Mucosa of gallbladder (tissue), 1 donor: ENCODE data around the gene CXCR3. TPM values are rescaled to one million over a fixed set of nuclear protein-coding genes. Genes with fewer than 3 reads are reported as not detected.
A peak's percentile ranks its signal among the peaks of the same experiment; 100 is the strongest.

Source experiments
- DNase-seq: peaks from one replicate; pipeline ENCODE4 v3.0.0-alpha.2; 2020; ENCODE audit warnings: low spot score
- total RNA-seq: library from RNA; stranded (reverse); gene quantifications from one replicate; pipeline ENCODE4 v1.2.1, GENCODE V29; 2021
- donor health status: DM: no; HTN: no; CAD: no.

CXCR3 gene
- total RNA-seq, 1 donor from 2014 or later, result 1.5 TPM

DNA sequence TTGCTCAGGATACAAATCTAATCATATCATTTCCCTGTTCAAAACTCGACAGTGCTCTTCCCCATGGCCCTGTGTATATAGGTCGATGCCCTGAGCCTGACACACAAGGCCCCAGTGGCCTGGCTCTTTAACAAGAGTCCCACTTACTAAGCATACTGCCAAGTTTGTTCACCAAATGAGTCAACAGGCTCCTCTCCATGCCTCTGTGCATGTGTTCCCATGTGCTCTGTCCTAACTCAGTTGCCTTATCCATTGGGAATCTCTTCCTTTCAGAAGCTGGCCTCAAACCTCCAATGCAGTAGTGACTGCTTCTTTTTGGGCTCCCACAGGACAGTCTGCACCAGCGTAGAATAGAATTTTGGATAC, 18.9 kb upstream of the CXCR3 start:
- DNase-seq, result no peak

DNA sequence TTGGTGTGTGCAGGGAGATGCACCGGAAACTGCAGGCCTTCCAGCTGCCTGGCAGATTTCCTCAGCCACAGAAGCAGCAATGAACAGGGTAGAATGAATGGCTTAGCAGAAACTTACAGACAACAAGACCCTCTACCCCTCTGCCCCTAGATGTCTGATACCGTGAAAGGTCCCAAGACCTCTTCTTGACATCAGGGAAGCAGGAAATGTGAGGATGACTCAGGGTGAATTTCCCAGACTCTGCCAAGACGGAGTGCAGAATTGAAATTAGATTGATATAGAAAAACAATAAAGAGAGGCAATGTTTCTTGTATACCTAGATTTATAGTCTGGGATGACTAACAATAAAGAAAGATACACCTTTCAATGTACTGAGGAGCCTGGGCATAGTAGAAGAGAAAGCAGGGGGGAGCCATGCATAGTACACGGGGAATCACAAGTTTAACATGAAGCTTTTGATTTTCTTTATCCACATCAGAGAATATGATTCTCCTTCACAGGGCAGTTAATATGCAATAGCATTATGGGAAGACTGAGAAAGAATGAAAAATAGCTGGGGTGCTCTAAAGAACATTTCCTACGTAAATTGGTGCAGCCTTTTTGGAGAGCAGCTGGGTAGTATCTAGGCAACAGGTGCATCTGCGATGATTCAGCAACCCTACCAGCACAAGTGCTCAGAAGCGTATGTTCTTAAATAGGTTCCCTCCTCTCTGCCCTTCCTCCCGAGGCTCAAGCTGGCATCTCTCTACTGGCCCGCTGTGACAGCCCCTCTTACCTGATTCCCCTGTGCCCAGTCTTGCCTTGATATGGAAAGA, 18.3 kb upstream of the CXCR3 start:
- DNase-seq, result no peak

DNA sequence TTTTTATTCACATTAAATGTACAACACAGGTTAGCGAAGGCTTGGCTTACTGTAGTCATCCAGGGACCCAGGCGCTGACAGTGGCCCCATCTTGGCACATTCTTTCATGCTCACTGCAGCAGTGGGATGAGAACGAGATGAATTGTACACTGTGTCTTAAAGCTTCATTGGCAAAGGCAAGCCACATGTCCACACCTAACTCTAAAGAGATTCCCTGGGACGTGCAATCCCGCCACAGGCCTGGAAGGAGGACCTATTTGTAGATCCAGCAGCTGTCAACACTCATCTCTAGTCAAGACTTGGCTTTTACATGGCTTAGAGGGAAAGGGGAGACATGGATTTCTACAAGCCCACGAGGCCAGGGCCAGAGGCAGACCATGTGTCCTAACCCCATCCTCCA, 16.1 kb upstream of the CXCR3 start:
- no peak for DNase-seq

DNA sequence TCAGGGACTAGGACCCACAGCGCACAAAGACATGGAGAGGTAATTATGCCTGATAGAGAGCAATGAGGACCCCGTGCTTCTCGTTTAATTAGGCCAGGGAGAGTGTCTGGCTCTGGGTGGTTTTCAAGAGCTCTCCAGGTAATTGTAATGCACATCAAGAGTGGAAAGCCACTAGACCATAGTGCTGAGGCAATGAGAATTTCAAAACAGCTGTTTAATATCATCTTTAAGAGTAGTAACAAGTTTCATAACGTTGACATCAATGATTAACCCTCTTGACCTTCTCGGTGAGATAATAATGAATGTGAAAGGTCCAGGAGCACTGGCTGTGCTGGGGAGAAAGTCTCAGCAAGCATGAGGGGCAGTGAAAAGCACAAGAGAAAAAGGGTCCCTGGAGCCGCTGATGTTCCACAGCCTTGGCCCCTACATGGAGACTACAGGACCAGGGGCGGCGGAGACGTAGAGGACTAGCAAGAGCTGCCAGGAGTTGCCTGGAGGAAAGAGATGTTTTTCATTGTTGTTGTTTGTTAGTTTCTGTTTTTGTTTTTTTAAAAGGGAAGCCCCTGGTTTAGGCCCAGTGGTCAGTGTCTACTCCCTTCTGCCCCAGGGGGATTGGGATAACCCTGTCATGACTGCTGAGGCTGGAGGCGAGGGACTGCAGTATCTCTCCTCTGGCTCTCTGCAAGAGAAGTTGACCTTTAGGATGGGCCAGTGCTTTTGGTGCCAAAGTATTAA, 14.8 kb upstream of the CXCR3 start:
- no peak for DNase-seq

DNA sequence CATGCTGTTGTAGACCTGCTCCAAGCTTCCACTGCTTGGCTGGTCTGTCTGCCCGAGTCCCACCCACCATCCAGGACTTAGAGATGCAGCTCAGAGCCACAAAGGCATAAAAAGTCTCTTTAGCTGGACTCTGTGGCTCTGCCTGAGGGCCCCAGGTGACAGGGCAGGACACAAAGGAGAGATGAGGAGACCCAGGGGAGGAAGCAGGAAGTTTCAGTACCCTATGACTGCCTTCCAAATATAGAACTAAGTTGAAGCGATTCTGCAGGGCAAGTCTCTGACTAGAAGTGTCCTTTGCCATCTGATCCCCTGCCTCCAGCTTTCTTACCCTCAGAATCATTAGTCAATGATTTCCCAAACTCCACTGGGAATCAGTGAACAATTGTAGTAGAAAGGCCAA, 11.2 kb upstream of the CXCR3 start:
- no peak for DNase-seq

DNA sequence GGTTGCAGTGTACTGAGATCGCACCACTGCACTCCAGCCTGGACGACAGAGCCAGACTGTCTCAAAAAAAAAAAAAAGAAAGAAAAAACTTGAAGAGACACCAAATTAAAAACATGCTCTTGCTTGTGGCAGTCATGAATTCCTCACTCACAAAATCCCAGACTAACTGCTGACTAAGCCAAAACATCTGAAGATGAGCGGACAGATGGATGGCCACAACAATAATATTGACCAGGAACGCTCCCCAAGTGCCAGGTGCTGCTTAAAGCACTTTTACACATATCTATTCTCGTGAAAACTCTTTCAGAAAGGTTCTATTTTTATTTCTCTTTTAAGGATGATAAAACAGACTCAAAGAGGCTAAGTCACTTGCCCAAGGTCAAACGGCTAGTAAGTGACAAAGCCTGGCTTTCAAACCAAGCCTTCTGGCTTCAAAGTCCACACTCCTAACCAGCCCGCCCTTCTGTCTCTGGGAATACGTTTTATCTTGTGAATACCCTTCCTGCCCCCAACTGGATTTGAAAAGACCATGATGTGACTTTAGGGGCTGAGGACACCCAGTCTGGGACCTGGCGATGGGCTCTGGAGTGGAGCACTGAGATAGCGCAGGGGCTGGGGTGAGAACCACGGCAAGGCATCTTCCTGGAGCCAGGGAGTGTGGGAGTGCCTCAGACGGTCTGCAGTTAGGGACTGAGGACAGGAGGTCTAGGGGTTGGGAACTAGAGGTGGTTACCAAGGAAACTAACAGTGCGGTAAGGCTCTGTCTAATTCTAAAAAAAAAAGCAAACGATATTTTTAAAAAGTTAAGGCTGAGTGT, 9.5 kb upstream of the CXCR3 start:
- DNase-seq, result no peak

DNA sequence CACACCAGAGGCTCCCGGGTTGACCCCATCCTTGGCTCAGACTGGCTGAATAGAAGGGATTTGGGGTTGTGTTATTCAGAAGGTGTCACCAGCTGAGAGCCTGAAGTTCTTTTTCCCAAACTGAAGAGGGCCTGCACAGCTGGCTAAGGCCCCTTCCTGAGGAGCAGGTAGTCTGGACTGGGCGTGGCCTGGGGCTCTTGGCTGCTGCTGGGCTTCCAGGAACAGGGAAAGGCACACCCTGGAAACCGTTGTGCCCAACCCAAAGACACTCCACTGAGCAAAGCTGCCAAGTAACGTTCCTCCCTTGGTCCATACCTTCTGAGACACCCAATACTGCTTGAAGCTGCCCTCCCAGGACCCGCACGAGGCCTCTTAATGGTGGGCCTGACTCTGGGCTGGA, 8.3 kb upstream of the CXCR3 start:
- DNase-seq, result no peak

DNA sequence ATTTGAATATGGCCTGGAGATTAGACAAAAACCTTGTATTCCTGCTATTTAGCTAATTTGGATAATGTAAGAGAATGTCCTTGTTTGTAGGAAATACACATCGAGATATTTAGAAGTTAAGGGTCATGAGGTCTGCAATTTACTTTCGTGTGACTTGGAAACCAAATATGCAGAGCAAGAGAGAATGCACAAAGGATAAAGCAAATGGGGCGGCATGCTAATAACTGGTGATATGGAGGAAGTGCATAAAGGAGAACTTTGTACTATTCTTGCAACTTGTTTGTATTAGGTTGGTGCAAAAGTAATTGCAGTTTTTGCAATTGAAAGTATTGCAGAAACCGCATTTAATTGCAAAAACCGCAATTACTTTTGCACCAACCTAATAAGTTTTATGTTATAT, 7.2 kb upstream of the CXCR3 start:
- no peak for DNase-seq

DNA sequence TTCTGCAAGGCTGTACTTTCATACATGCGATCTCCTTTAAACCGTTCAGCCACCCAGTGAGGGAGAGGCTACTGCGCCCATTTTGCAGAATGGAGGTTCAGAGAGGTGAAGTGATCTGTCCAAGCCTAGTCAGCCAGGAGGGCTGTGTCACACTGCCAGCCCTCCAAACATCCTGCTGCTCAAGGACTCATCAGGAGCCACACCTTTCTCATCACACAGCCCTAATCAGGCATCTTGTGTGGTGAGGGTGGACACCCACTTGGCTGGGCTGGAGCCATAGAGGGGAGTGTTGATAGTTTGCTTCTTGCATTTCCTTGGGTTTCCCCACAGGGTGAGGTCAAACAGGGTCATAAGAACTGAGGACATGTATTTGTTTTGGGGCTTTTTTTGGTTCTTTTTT, 5.4 kb upstream of the CXCR3 start:
- no peak for DNase-seq

DNA sequence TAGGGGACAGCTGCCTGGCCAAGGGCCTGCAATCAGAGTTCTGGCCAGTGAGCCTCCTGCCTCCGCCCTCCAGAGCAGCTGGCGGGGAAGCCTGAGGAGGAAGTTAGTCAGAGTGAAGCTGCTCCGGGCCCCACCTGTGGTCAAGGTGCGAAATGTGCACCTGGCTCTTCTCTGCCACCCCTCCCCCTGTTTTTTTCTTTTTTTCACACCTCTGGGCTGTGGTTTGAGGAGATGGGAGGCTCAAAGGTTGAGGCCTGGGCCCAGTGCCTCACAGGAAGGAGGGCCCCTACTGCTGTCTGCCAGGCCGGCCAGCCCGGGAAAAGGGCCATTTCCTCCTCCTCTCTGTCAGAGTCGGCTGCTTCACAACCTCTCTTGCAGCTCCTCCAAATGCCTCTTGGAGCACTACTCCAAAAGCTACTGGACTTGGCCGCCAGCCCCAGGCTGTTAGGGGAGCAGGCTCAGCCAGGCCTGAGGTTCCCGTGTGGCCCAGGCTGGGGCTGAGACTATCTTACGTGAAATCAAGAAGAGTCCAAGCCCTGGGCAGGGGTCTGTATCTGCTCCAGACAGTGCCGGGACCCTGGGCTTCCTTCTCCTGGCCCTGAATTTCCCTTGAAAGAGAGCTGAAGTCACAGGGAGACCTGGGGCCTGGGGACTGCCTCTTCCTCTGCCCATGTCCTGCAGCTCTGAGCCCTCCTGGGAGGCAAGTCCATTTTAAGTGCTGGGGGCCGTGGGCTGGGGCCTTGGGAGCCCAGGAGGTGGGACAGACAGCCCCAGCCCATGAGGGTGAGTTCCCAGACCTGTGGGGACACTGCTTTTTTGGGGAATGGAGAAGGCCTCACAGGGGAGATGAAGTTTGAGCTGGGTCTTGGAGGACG, 4.5 kb upstream of the CXCR3 start:
- DNase-seq, result peak; percentile 81

DNA sequence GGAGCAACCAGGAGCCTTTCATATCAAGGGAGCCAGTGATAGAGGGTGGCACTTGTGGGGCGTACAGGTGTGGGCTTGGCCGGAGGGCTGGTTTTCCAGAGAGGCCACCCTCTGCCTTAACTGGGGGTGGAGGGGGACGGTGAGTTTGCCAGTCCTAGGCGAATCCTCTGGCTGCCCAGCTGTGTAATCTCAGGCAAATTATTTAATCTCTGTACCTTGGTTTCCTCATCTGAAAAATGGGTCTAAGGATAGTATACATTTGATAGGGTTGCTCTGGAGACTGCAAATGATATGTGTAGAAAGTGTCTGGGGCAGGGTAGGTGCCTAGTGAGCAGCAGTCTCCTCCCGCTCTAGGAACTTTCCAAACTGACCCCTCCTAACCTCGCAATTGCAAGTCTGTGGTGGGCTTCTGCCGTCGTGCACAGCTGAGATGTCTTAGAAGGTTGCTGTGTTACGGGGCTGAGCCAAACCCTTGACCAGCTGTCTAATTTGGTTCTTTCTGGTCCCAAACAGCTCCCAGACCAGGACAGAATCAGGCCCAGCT, 3.8 kb upstream of the CXCR3 start:
- no peak for DNase-seq

DNA sequence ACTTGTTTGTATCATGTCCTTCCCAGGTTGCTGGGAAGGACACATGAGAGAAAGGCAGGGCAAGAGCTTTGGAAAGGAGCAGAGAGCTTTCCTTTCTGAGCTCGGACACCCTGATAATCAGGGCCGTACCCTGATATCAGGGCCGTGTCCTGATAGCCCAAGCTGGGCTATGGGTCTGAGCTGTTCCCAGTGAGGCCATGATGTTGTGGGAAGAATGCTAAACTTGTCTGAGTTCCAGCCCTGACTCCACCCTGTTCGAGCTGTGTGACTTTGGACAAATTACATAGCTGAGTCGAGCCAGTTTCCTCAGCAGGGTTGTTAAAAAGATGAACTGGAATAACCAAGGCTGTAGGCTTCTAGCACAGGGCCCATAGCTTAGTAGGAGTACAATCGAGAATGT, 3.3 kb upstream of the CXCR3 start:
- no peak for DNase-seq

DNA sequence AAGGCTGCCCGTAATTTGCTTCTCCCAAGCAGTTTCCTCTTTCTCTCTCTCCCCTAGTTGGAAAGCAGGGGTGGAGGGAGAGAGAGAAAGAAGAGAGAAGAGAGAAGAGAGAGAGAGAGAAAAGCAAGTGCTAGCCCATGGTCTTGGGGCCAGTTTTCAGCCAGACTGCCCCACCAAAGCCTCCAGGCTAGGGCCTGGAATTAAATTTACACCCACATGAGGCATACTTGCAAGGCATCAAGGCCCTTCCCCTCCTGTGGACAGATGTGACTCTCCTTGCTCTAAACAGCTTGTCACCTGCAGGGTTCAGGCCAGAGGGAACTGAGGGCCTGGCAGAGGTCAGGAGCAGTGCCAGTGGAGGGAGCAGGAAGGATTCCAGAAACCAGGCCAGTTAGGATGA, 1.7 kb upstream of the CXCR3 start:
- DNase-seq, result no peak

DNA sequence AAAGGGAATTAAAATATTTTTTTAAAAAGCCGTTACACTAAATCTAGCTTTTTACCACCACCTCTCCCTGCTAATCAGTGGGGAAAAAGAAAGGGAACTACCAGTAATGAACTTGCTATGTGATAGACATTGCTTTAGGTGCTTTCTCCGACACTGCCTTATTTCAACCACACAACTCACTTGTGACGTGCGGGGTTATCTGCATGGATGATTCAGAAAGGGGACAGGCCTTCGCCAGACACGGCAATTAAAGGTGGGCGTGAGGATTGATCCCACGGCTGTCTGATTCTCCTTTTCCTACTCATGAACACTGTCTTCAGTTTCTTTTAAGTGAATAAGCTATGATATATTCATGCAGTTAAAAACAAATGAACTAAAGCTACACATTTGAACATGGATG, 882 bp upstream of the CXCR3 start:
- DNase-seq, result no peak

DNA sequence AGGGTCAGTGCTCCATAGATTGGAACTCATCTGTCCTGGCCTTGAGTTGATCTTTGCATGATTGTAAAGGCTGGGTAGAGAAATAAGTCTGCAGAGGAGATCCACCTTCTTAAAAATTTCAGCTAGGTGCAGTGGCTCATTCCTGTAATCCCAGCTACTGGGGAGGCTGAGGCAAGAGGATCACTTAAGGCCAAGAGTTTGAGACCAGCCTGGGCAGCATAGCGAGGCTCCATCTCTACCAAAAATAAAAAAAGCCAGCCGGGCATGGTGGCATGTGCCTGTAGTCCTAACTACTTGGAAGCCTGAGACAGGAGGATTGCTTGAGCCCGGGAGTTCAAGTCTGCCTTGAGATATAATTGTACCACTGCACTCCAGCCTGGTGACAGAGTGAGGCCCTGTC, 476 bp upstream of the CXCR3 start:
- no peak for DNase-seq

DNA sequence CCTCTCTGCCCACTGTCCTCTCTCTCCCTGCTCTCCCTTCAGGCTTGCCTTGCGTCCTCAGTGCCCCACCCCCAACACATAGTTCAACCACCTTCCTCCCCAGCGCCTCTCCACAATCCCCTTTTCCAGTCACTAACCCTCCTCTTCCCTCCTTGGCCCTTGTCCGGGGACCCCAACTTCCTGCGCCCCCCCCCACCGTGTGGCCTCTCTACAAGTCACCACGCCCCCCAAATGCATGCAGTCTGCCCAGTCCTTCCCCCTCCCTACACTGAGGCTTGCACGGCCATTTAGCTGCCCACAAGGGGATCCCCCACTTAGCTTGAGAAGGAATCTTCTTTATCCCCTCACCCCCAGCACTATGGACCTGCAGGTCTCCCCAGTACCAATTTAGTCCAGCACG, 569 bp downstream of the CXCR3 start:
- DNase-seq, result no peak

DNA sequence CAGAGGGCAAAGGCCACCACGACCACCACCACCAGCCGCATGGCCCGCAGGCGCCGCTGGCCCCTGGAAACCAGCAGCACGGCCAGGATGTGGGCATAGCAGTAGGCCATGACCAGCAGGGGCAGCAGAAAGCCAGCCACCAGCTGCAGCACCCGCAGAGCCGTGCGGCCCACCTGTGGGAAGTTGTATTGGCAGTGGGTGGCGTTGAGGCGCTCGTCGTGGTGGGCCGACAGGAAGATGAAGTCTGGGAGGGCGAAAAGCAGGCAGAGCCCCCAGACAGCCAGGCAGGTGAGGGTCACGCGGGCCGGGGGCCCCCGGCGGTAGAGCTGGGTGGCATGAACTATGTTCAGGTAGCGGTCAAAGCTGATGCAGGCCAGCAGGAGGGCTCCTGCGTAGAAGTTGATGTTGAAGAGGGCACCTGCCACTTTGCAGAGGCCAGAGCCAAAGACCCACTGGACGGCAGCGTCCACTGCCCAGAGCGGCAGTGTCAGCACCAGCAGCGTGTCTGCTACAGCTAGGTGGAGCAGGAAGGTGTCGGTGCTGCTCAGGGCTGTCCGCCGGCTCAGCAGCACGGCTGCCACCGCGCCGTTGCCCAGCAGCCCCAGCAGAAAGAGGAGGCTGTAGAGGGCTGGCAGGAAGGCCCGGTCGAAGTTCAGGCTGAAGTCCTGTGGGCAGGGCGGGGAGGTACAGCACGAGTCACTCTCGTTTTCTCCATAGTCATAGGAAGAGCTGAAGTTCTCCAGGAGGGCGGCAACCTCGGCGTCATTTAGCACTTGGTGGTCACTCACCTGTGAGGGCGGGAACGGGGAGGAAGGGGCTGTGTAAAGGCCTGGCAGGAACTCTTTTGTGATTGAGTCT, 1.4 kb downstream of the CXCR3 start:
- peak; percentile 61 for DNase-seq

DNA sequence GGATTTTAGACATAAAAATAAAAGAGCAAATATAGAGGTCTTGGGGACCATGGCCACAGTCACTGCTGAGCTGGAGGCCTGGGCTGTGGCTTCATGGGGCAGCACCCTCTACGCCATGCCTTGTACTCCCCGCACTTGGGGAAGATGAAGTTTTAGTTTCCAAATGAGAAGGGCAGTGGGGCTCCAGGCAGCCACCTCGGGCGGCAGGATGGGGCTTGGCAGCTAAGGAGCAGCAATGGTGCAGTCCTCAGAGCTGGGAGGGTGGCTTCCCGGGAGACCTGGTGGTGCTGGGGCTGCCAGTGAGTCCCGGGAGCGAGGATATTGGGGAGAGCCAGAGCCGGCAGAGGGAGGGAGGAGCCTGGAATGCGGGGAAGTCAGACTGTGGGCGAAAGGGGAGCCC, 2.4 kb downstream of the CXCR3 start:
- DNase-seq, result no peak

DNA sequence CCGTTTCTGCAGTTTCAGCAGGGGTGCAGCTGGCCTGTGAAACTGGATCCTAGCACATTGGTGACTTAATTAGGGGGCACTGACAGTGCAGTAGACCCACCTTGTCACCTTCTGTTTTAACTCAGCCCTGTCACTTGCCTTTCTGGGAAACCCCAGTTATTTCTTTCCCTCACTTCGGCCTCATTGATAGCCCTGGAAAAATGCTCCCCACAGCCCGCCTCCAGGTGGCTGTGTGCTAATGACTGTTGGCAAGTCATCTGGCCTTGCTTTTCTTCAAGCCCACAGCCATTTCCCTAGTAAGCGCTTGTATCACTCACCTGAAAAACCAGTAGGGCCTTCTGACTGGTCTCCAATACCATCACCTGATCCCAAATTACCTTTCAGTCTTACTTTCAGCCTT, 3.3 kb downstream of the CXCR3 start:
- no peak for DNase-seq

DNA sequence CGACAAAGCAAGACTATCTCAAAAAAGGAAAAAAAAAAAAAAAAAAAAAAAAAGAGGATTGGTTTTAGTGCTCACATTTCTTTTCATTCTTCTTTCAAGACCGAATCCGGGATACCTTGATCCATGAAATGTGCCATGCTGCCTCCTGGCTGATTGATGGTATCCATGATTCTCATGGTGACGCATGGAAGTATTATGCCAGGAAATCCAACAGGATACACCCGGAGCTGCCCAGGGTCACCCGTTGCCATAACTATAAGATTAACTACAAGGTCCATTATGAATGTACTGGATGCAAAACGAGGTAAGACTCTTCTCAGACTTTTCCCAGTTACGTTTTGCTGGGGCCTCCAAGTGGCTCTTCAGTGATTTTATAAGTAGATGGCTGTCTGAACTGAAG, 6.1 kb downstream of the CXCR3 start:
- DNase-seq, result no peak
